GM23248 (cell line): ENCODE measurements around the gene ATXN7. TPM values are rescaled to one million over a fixed set of nuclear protein-coding genes. Genes with fewer than 3 reads are reported as not detected.

Source experiments
- DNase-seq: peaks from one replicate; pipeline ENCODE4 v3.0.0-alpha.2; 2015
- H2AFZ ChIP-seq: fragments of 200-600 bp; sonication (generic); 2 replicates; pipeline ENCODE4 v1.6.1; 2016; ENCODE audit warnings: antibody characterized with exemption
- H3F3A ChIP-seq: fragments of 200-600 bp; sonication (generic); 2 replicates; pipeline ENCODE4 v1.6.1; 2016; ENCODE audit warnings: mild to moderate bottlenecking, antibody characterized with exemption, mixed run types; ENCODE audit not compliant: insufficient read depth
- H3K27ac ChIP-seq: fragments of 200-600 bp; sonication (generic); 2 replicates; pipeline ENCODE4 v1.5.1; 2016; ENCODE audit warnings: mild to moderate bottlenecking
- H3K27me3 ChIP-seq: fragments of 200-600 bp; sonication (generic); replicated peaks from 2 replicates; pipeline ENCODE4 v1.6.1; 2016; ENCODE audit warnings: mild to moderate bottlenecking; ENCODE audit not compliant: insufficient read depth
- H3K36me3 ChIP-seq: fragments of 200-600 bp; sonication (generic); 2 replicates; pipeline ENCODE4 v1.6.1; 2016; ENCODE audit warnings: low read depth, mild to moderate bottlenecking
- H3K4me1 ChIP-seq: fragments of 200-600 bp; sonication (generic); 2 replicates; pipeline ENCODE4 v1.6.1; 2016; ENCODE audit warnings: mild to moderate bottlenecking; ENCODE audit not compliant: insufficient read depth
- H3K4me2 ChIP-seq: fragments of 200-600 bp; sonication (generic); one replicate; pipeline ENCODE4 v1.6.1; 2016; ENCODE audit warnings: mild to moderate bottlenecking; ENCODE audit not compliant: unreplicated experiment
- H3K4me3 ChIP-seq: fragments of 200-600 bp; sonication (generic); 2 replicates; pipeline ENCODE4 v1.5.1; 2016; ENCODE audit warnings: mild to moderate bottlenecking
- H3K79me2 ChIP-seq: fragments of 200-600 bp; sonication (generic); 2 replicates; pipeline ENCODE4 v1.6.1; 2016; ENCODE audit warnings: mild to moderate bottlenecking; ENCODE audit not compliant: insufficient read depth
- H3K9ac ChIP-seq: fragments of 200-600 bp; sonication (generic); 2 replicates; pipeline ENCODE4 v1.6.1; 2016; ENCODE audit warnings: mild to moderate bottlenecking
- H3K9me2 ChIP-seq: fragments of 200-600 bp; sonication (generic); 2 replicates; pipeline ENCODE4 v1.6.1; 2016; ENCODE audit warnings: mixed run types, mild to moderate bottlenecking, moderate library complexity; ENCODE audit not compliant: insufficient read depth
- H3K9me3 ChIP-seq: fragments of 200-600 bp; sonication (generic); one replicate; pipeline ENCODE4 v1.6.1; 2017; ENCODE audit warnings: low read depth
- H4K20me1 ChIP-seq: fragments of 200-600 bp; sonication (generic); 2 replicates; pipeline ENCODE4 v1.6.0; 2016; ENCODE audit not compliant: insufficient read depth
- EZH2 ChIP-seq: fragments of 200-600 bp; sonication (generic); IDR thresholded peaks from 2 replicates; pipeline ENCODE4 v1.6.1; 2018; ENCODE audit warnings: antibody characterized with exemption, mild to moderate bottlenecking; ENCODE audit not compliant: insufficient read depth, poor library complexity, severe bottlenecking
- EZH2phosphoT487 ChIP-seq: fragments of 200-600 bp; sonication (generic); IDR thresholded peaks from 2 replicates; pipeline ENCODE4 v1.6.1; 2018; ENCODE audit warnings: antibody characterized with exemption, moderate library complexity, mild to moderate bottlenecking, low read depth; ENCODE audit not compliant: insufficient read depth
- WGBS, 2 experiments: methylation state at CpG; one replicate each; pipeline ENCODE4 v1.1.6; 2015 to 2017; ENCODE audit warnings: low lambda C conversion rate in 2 of 2, low coverage in 1 of 2; ENCODE audit errors: missing lambda C conversion rate in 2 of 2; 5-methylcytosine and 5-hydroxymethylcytosine counted together
- in situ Hi-C: fragments of 300-500 bp; cut with MboI; formaldehyde crosslinking; loops from 2 replicates; pipeline ENCODE4 v1.15.0; 2020
- polyA plus RNA-seq: library from polyadenylated mRNA; unstranded; fragments of >200 nt; fragmentation: Nextera tagmentation; extraction: Ambion mirVana; gene quantifications from 2 replicates; pipeline ENCODE4 v1.2.1, GENCODE V29; 2016
- total RNA-seq: library from RNA; depleted of rRNA; stranded (reverse); fragments of >200 nt; shearing (Covaris generic); gene quantifications from 2 replicates; pipeline ENCODE4 v1.2.3, GENCODE V29; 2014

The ATXN7 gene
- total and polyA plus RNA-seq, 2 experiments from 2014 or later: 2.4 to 3.9 TPM

DNA sequence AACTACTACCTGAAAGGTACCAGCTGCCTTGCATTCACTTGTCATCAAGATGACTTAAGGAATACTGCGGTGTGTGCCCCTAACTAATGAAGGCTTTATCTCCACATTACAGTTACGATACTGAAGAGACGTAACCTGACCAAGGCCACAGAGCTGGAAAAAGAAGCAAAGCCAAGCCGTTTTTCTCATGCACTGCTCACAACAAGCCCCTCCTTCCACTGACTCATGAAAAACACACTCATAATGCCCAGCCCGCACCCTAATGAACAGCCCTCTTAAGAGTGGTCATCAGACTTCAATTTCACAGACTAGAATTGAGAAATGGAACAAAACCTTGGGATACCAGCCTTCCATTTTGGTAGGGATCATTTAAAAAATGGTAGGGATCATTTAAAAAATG, 148.0 kb downstream of the ATXN7 start:
- TF ChIP-seq EZH2 (no peak), EZH2phosphoT487 (no peak)
- DNase-seq: peak; percentile 93
- peaks cover 66% of the 10 kb centered on the region for H3K79me2 ChIP-seq
- H3K36me3 ChIP-seq: peaks cover 83% of the 10 kb centered on the region
- no peaks in the 10 kb centered on the region for H3K9me2 ChIP-seq
- peak overlapping the region; percentile 8 for H3K4me2 ChIP-seq
- H3F3A ChIP-seq: peaks cover 69% of the 10 kb centered on the region
- H3K27ac ChIP-seq: peak overlapping the region; percentile 54
- 60 to 61% methylated on average over 5 of the region's 5 CpGs for WGBS, 2 experiments
- no peaks in the 10 kb centered on the region for H4K20me1 ChIP-seq
- H3K27me3 ChIP-seq: no peaks in the 10 kb centered on the region
- peak overlapping the region; percentile 7; the same call in 1 of the 2 replicates for H3K9ac ChIP-seq
- in situ Hi-C loops: no loop called here
- no peaks in the 10 kb centered on the region for H3K9me3 ChIP-seq
- no peak overlapping the region for H2AFZ ChIP-seq
- no peak overlapping the region for H3K4me3 ChIP-seq
- H3K4me1 ChIP-seq: peaks cover 23% of the 10 kb centered on the region

DNA sequence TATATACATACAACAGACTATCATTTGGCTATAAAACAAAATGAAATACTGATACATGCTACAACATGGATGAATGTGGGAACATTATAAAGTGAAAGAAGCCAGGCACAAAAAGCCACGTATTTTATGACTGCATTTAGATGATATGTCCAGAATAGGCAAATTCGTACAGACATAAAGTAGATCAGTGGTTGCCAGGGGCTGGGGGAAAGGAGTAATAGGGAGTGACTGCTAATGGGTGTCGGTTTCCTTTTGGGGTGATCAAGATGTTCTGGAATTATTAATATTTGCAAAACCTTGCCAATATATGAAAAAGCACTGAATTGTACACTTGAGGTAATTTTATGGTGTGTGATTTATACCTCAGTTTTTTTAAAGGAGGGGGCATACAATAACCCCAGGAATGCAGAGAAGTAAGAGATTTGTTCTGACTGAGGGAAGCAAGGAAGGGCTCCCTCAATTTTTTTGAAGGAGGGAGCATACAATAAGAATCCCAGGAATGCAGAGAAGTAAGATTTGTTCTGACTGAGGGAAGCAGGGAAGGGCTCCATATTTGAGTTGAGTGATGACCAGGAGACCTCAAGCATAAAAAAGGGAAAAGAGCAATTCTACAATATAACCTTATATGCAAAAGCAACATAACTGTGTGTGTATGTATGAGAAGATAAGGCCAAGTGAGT, 153.4 kb downstream of the ATXN7 start:
- peak; percentile 53 for DNase-seq
- H3K4me3 ChIP-seq: no peak overlapping the region
- in situ Hi-C loops: no loop called here
- peaks cover 56% of the 10 kb centered on the region for H3F3A ChIP-seq
- no peaks in the 10 kb centered on the region for H3K9me2 ChIP-seq
- peaks cover 42% of the 10 kb centered on the region for H3K4me1 ChIP-seq
- H3K9ac ChIP-seq: peak overlapping the region; percentile 28; the same call in 1 of the 2 replicates
- no peaks in the 10 kb centered on the region for H3K9me3 ChIP-seq
- WGBS, 2 experiments: 47 to 55% methylated on average over 3 of the region's 3 CpGs
- peaks cover 78% of the 10 kb centered on the region for H3K79me2 ChIP-seq
- peak overlapping the region; percentile 54 for H3K27ac ChIP-seq
- H3K36me3 ChIP-seq: peaks cover 60% of the 10 kb centered on the region
- H2AFZ ChIP-seq: no peak overlapping the region
- peak overlapping the region; percentile 19 for H3K4me2 ChIP-seq
- no peaks in the 10 kb centered on the region for H3K27me3 ChIP-seq
- TF ChIP-seq EZH2phosphoT487: no peak
- no peak for TF ChIP-seq EZH2
- no peaks in the 10 kb centered on the region for H4K20me1 ChIP-seq

DNA sequence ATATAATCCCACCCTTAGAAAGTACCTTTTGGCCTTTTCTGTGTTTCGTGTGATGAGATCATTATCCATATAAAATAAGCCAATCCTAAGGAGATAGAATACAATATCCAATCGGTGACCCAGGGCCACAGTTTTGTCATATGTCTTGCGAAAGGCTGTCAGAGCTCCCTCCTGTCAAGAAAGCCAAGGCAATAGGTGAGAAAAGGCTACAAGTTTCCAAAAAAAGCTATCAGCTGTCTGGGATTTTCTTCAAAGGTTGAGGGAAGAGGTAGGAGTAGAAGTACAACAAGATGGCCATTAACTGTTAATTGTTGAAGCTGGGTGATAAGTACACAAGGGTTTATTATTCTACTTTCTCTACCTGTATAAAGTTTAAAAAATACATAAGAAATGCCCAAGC, 155.6 kb downstream of the ATXN7 start:
- in situ Hi-C loops: no loop called here
- no peak overlapping the region for H2AFZ ChIP-seq
- no peak overlapping the region for H3K27ac ChIP-seq
- no peak for TF ChIP-seq EZH2phosphoT487
- TF ChIP-seq EZH2: no peak
- H3K36me3 ChIP-seq: peaks cover 39% of the 10 kb centered on the region
- no peak overlapping the region for H3K9ac ChIP-seq
- H3K79me2 ChIP-seq: peaks cover 72% of the 10 kb centered on the region
- WGBS, 2 experiments: 67 to 77% methylated on average over 3 of the region's 3 CpGs
- H4K20me1 ChIP-seq: no peaks in the 10 kb centered on the region
- no peaks in the 10 kb centered on the region for H3K9me3 ChIP-seq
- DNase-seq: no peak
- no peak overlapping the region for H3K4me2 ChIP-seq
- no peaks in the 10 kb centered on the region for H3K27me3 ChIP-seq
- peaks cover 37% of the 10 kb centered on the region for H3F3A ChIP-seq
- H3K9me2 ChIP-seq: no peaks in the 10 kb centered on the region
- H3K4me1 ChIP-seq: peaks cover 43% of the 10 kb centered on the region
- H3K4me3 ChIP-seq: no peak overlapping the region

DNA sequence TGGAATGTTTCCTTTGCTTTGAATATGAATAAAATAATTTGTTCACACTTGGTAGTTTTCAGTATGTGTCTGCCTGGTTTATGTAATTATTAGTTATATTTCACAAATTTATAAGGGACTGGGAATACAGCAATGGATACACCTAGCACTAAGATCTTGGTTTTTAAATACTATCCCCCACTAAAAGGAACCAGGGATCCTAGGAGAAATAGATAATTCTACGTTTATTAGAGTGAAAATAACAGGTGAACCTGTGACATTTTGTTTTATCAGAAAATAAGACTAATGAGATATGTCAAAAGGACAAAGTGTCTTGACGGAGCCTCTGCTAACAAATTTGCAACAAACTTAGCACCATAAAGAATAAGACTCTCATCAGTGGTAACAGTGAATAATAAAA, 156.2 kb downstream of the ATXN7 start:
- 84% methylated on average over 2 of the region's 2 CpGs for WGBS, 2 experiments
- Histone ChIP-seq H3K27me3 (no peaks in the 10 kb centered on the region), H3K4me2 (no peak overlapping the region), H3K79me2 (peaks cover 66% of the 10 kb centered on the region), H3K36me3 (peaks cover 33% of the 10 kb centered on the region), H3K4me1 (peaks cover 43% of the 10 kb centered on the region), H4K20me1 (no peaks in the 10 kb centered on the region), H3K9me3 (no peaks in the 10 kb centered on the region), H3K4me3 (no peak overlapping the region), H3K27ac (no peak overlapping the region), H3K9ac (no peak overlapping the region), H2AFZ (no peak overlapping the region), H3K9me2 (no peaks in the 10 kb centered on the region), H3F3A (peaks cover 37% of the 10 kb centered on the region)
- no peak for TF ChIP-seq EZH2
- in situ Hi-C loops: no loop called here
- no peak for DNase-seq

DNA sequence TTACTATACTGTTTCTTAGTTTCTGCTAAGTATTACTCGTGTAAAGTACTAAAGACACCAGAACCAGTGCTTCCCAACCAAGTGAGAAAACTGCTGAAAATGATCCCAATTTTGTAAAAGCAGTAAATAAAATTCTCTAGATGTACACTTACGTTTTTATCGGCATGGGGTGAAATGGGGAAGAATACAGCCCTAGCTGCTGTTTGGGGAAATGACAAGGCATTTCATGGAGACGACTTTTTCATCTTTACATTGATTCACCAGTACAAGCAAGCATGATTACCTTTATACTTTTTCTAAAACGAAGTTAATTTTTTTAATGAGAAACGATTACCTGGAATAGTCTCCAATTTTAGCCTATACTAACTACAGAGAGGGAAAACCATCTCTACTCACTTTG, 158.3 kb downstream of the ATXN7 start:
- Histone ChIP-seq H2AFZ (no peak overlapping the region), H3K4me1 (peaks cover 35% of the 10 kb centered on the region), H3F3A (peaks cover 29% of the 10 kb centered on the region), H4K20me1 (no peaks in the 10 kb centered on the region), H3K36me3 (peaks cover 23% of the 10 kb centered on the region), H3K79me2 (peaks cover 56% of the 10 kb centered on the region), H3K27ac (peak overlapping the region; percentile 70; the same call in 1 of the 2 replicates), H3K9me2 (no peaks in the 10 kb centered on the region), H3K27me3 (no peaks in the 10 kb centered on the region), H3K9me3 (no peaks in the 10 kb centered on the region), H3K4me3 (peak overlapping the region; percentile 98), H3K9ac (peak overlapping the region; percentile 98), H3K4me2 (peak overlapping the region; percentile 92)
- WGBS, 2 experiments: 82 to 83% methylated on average over 6 of the region's 6 CpGs
- in situ Hi-C loops: no loop called here
- DNase-seq: no peak
- TF ChIP-seq EZH2 (no peak), EZH2phosphoT487 (no peak)
